Loucy (cell line): Measurements from ENCODE around the gene RNF40.

Source experiments
- EZH2phosphoT487 ChIP-seq: fragments of 200-600 bp; IDR thresholded peaks from 2 replicates; pipeline ENCODE4 v1.6.1; 2018; ENCODE audit warnings: antibody characterized with exemption, mild to moderate bottlenecking, moderate library complexity, borderline replicate concordance
- TF ChIP-seq, protein P1 (sequence below): fragments of 200-600 bp; sonication (generic); conservative IDR thresholded peaks from 2 replicates; pipeline ENCODE4 v1.5.1; 2014; ENCODE audit warnings: mild to moderate bottlenecking, antibody characterized with exemption, low read length

DNA sequence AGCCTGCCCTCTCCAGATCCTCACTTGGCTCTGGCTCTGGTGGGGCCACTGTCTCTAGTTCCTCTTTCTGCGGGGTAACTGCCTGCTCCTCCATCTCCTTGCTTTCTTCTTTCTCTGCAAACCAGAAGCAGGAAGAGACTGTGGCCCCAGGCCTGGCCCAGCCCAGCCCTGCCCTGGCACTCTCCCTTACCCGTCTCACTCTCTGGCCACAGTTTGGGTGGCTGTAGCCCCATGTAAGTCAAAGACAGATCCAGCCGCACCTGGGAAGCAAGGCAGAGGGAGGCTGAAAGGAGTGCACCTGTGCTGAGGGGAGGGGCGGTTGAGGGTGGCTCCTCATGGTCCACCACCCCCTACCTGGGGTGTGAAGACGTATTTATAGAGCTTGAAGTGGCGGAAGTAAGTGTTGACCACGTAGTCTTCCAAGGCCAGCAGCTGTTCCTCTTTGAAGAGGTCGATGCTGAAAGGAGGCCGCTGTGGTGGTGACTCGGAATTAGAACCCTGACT, 3.1 kb upstream of the RNF40 start:
- TF ChIP-seq EZH2phosphoT487, result no peak
- TF ChIP-seq, protein P1, sequence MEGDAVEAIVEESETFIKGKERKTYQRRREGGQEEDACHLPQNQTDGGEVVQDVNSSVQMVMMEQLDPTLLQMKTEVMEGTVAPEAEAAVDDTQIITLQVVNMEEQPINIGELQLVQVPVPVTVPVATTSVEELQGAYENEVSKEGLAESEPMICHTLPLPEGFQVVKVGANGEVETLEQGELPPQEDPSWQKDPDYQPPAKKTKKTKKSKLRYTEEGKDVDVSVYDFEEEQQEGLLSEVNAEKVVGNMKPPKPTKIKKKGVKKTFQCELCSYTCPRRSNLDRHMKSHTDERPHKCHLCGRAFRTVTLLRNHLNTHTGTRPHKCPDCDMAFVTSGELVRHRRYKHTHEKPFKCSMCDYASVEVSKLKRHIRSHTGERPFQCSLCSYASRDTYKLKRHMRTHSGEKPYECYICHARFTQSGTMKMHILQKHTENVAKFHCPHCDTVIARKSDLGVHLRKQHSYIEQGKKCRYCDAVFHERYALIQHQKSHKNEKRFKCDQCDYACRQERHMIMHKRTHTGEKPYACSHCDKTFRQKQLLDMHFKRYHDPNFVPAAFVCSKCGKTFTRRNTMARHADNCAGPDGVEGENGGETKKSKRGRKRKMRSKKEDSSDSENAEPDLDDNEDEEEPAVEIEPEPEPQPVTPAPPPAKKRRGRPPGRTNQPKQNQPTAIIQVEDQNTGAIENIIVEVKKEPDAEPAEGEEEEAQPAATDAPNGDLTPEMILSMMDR, result no peak
